K562 (cell line): ENCODE results near the gene SERPINE1. TPM values are rescaled to one million over a fixed set of nuclear protein-coding genes. Genes with fewer than 3 reads are reported as not detected.

Experiments
- CREB3 ChIP-seq: fragments of 450-650 bp; conservative IDR thresholded peaks from 2 replicates; pipeline ENCODE4 v1.6.1; 2016; ENCODE audit warnings: missing genetic modification characterization, low read depth, mild to moderate bottlenecking, missing compliant biosample characterization, moderate library complexity
- CREBBP ChIP-seq: IDR thresholded peaks from one replicate; pipeline ENCODE4 v1.6.1; 2012; ENCODE audit warnings: low read depth, mild to moderate bottlenecking, control low read depth, inconsistent platforms, low read length
- EP300 ChIP-seq: IDR thresholded peaks from 2 replicates; pipeline ENCODE4 v1.6.1; 2012; ENCODE audit warnings: low read length, improper control_type of control experiment
- FOSL1 ChIP-seq: fragments of 200-800 bp; sonication (Bioruptor generic); conservative IDR thresholded peaks from 2 replicates; pipeline ENCODE4 v1.6.1; 2016; ENCODE audit warnings: missing genetic modification characterization, missing compliant biosample characterization
- GTF2E2 ChIP-seq: fragments of 200-800 bp; sonication (Bioruptor generic); IDR thresholded peaks from 2 replicates; pipeline ENCODE4 v1.6.1; 2016; ENCODE audit warnings: missing genetic modification characterization, missing compliant biosample characterization
- HOXB6 ChIP-seq: fragments of 250-450 bp; sonication (Bioruptor Pico); IDR thresholded peaks from 2 replicates; pipeline ENCODE4 v1.5.1; 2022; ENCODE audit warnings: mild to moderate bottlenecking, borderline replicate concordance
- IFI16 ChIP-seq: fragments of 250-450 bp; sonication (Bioruptor Pico); IDR thresholded peaks from 2 replicates; pipeline ENCODE4 v2.1.2; 2022; ENCODE audit warnings: mild to moderate bottlenecking, inconsistent platforms
- ILK ChIP-seq: fragments of 450-650 bp; IDR thresholded peaks from 2 replicates; pipeline ENCODE4 v1.6.1; 2016; ENCODE audit warnings: missing genetic modification characterization, low read depth, mild to moderate bottlenecking, missing compliant biosample characterization, moderate library complexity, borderline replicate concordance
- KLF6 ChIP-seq: fragments of 250-450 bp; sonication (Bioruptor Pico); IDR thresholded peaks from 2 replicates; pipeline ENCODE4 v1.4.0; 2020; ENCODE audit warnings: mild to moderate bottlenecking, moderate library complexity, borderline replicate concordance
- TEAD2 ChIP-seq: fragments of 450-650 bp; IDR thresholded peaks from 2 replicates; pipeline ENCODE4 v1.6.1; 2016; ENCODE audit warnings: missing genetic modification characterization, control low read depth, missing compliant biosample characterization
- ZBTB5 ChIP-seq: fragments of 450-650 bp; IDR thresholded peaks from 2 replicates; pipeline ENCODE4 v1.6.1; 2017; ENCODE audit warnings: antibody characterized with exemption
- ZBTB8A ChIP-seq: fragments of 450-650 bp; IDR thresholded peaks from 2 replicates; pipeline ENCODE4 v1.6.1; 2018; ENCODE audit warnings: mild to moderate bottlenecking, moderate library complexity; ENCODE audit not compliant: partially characterized antibody
- ZFP30 ChIP-seq: fragments of 250-450 bp; sonication (Bioruptor Pico); IDR thresholded peaks from 2 replicates; pipeline ENCODE4 v1.8.0; 2022; ENCODE audit warnings: moderate library complexity, mild to moderate bottlenecking, inconsistent platforms, borderline replicate concordance
- ZHX1 ChIP-seq: fragments of 150-350 bp; conservative IDR thresholded peaks from 2 replicates; pipeline ENCODE4 v1.6.1; 2014; ENCODE audit warnings: low read length
- ZKSCAN3 ChIP-seq: fragments of 250-450 bp; sonication (Bioruptor Pico); IDR thresholded peaks from 2 replicates; pipeline ENCODE4 v1.4.0; 2020
- ZNF197 ChIP-seq: fragments of 200-800 bp; sonication (Bioruptor generic); IDR thresholded peaks from 2 replicates; pipeline ENCODE4 v1.6.1; 2016; ENCODE audit warnings: low read depth, missing genetic modification characterization, missing compliant biosample characterization
- ZNF3 ChIP-seq: fragments of 250-450 bp; sonication (Bioruptor Pico); IDR thresholded peaks from 2 replicates; pipeline ENCODE4 v1.5.0; 2021; ENCODE audit warnings: mild to moderate bottlenecking, moderate library complexity
- ZNF511 ChIP-seq: sonication (generic); formaldehyde crosslinking; IDR thresholded peaks from 2 replicates; pipeline ENCODE4 v1.8.0; 2022; ENCODE audit warnings: mild to moderate bottlenecking, missing genetic modification reagents
- ZNF586 ChIP-seq: fragments of 450-650 bp; formaldehyde crosslinking; conservative IDR thresholded peaks from 2 replicates; pipeline ENCODE4 v1.4.0; 2020; ENCODE audit warnings: mild to moderate bottlenecking, moderate library complexity
- ZNF695 ChIP-seq: fragments of 450-650 bp; formaldehyde crosslinking; IDR thresholded peaks from 2 replicates; pipeline ENCODE4 v1.4.0; 2020; ENCODE audit warnings: mild to moderate bottlenecking, moderate library complexity
- ZNF830 ChIP-seq: fragments of 250-450 bp; sonication (Bioruptor Pico); IDR thresholded peaks from 2 replicates; pipeline ENCODE4 v1.5.0; 2021; ENCODE audit warnings: mild to moderate bottlenecking
- polyA plus RNA-seq, 8 experiments: library from polyadenylated mRNA; depleted of rRNA in 4 of 8; stranded (reverse) in 5 of 8; unstranded in 3 of 8; fragments of >200 nt; fragmentation: Nextera tagmentation in 2 of 8; fragmentation: Illumina TruSeq in 1 of 8; extraction: Ambion mirVana in 2 of 8; extraction: Trizol in 1 of 8; gene quantifications; 2 replicates each; pipeline versions ENCODE4 v1.2.1 to v1.2.3, GENCODE V29; 2011 to 2014; ENCODE audit warnings: inconsistent platforms in 1 of 8, missing spikeins in 1 of 8
- total RNA-seq, 7 experiments: library from RNA; depleted of rRNA in 6 of 7; stranded (reverse); fragments of >200 nt in 6 of 7; fragmentation: Illumina TruSeq in 2 of 7; extraction: Trizol in 2 of 7; gene quantifications; 2 replicates each; pipeline versions ENCODE4 v1.2.1 to v1.2.3, GENCODE V29; 2011 to 2021; ENCODE audit warnings: low replicate concordance in 1 of 7

Gene SERPINE1
- total and polyA plus RNA-seq, 9 of the 15 experiments (the other 6 are each of a cell fraction or from before 2014, with no cell fraction given), result 0.22 to 4.8 (median 0.91) TPM

- TF ChIP-seq HOXB6 (CRISPR knock-in tag) (no peak), ZNF830 (CRISPR knock-in tag) (no peak), ZNF586 (CRISPR knock-in tag) (no peak), GTF2E2 (tag) (no peak), ZNF3 (CRISPR knock-in tag) (no peak), CREB3 (tag) (no peak), ILK (tag) (no peak), EP300 (no peak), ZNF197 (CRISPR knock-in tag) (peak; percentile 77), IFI16 (CRISPR knock-in tag) (no peak), FOSL1 (tag) (no peak), ZNF695 (no peak), ZHX1 (no peak), ZFP30 (CRISPR knock-in tag) (no peak), ZNF511 (CRISPR knock-in tag) (peak; percentile 99), CREBBP (no peak), ZKSCAN3 (CRISPR knock-in tag) (no peak), ZBTB8A (no peak), KLF6 (no peak; the same call in 1 of the 2 replicates), ZBTB5 (no peak), TEAD2 (no peak)
These were observed 38.4 kb downstream of the SERPINE1 start, which contains the start of gene VGF (continued) for GRCh38 chr7:101165075-101165957.
